ENCODE results near the gene STEAP3.

Gene STEAP3

GRCh38 chr2:119198240-119198840 lies 25.3 kb upstream of the STEAP3 start:
- DNase-seq = no peak

- DNase-seq = no peak
Measured at GRCh38 chr2:119201815-119202214, 21.8 kb upstream of the STEAP3 start.

DNA sequence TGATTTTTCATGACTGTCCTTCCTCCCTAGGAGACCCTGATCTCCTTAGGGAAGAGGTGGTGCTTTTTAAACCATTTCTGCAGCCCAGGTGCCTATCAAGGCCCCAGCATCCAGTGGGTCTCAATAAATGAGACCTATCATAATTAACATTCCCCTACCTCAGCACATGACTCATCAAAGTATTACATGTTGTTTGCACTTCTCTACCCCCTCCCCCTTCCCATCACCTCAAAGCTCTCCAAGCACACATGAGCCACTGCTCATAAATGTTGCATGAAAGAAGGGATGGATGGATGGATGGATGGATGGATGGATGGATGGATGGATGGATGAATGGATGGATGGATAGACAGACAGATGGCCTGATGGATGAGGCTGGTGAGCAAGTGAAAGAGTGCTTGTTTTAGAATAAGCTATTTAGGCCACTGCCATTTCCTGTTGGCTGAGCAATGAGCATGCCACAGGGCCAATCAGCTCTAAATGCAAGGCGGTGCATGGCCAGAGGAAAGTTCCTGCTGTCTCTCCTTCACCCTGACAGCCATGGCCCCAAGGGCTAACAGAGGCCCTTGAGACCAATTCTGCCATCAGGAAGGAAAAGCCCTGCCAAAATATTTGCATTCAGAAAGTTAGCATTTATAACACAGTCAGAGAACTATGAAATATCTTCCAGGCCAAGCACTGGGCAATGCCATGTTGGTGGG lies 20.9 kb upstream of the STEAP3 start:
- no peak for DNase-seq

DNA sequence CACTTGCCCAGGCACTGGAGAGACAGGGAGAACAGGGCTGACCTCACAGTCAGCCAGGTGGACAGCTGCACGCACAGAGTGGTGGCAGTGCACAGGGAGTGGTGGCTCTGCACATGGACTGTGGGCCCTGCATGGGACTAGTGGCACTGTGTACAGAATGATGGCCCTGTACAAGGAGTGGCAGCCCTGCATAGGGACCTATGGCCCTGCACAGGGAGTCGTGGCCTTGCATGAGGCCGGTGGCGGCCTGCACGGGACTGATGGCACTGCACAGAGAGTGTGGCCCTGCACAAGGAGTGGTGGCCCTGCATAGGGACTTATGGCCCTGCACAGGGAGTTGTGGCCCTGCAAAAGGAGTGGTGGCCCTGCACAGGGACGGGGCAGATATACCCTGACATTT lies 19.1 kb upstream of the STEAP3 start:
- DNase-seq = no peak

GRCh38 chr2:119205001-119205706 lies 18.5 kb upstream of the STEAP3 start:
- no peak for DNase-seq

- no peak for DNase-seq
Measured at GRCh38 chr2:119206201-119206600, 17.4 kb upstream of the STEAP3 start.

DNA sequence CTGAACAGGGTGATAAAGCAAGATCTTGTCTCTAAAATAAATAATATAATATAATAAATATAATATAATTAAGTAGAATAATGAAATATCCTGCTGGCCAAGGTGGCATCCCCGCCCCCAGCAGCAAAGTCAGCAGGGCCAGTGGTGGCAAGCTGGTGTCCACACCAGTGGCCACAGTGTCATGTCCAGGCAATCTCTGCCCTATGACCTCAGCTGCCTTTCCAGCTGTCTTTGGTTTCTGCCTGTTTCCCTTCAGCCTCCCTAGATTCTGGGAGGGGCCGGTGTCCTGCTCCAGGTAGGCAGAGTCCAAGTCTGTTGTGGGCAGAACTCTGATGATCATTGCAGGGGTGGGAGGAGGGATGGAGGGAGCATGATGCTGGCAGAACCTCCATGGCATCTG lies 16.2 kb upstream of the STEAP3 start:
- no peak for DNase-seq

DNA sequence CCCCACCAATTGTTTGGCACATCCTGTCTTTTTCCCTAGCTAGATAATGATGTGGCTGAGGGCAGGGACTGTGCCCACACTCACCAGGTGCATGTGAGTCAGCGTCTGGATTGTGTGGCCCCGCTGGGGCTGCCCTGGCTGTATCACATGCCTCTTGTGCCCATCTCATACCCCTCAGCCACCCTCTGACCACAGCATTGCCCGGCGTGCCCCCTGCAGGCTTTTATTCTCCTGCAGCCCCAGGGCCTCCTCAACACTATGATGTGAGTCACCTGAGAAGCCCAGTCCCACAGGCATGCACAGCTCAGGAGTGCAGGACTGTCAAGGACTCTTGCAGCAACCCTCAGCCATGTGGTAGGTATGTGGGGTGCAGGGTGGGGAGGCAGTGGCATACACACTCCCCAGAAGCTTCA lies 14.8 kb upstream of the STEAP3 start:
- no peak for DNase-seq

DNA sequence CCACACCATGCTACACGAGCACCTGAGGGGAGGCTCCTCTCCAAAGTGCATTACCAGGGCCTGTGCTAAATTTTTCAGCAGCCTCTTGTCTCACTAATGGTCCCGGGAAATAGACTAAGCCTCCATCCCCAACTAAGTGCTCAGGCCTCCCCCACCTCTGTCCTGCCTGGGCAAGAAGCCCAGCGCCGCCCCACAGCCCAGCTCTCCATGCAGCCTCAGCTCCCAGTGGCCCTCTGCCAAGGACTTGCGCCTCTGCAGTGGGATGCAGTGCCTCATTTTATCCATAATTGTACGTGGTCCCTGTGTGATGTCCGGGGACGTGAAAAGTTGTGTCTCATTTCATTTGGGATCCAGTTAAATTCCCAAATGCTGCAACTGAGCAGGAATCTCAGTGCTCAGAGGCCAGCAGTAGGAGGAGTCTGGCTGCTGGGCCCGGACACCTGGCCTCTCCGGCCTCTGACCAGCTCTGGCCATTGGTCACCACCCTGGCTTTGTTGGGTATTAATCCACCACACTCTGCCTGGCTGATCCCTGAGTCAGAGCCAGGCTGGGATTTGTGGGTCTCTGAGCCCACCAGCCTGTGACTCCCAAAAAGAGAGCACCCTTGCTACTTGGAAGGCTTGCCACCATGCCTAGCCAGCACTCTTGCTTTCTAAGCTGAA lies 11.4 kb upstream of the STEAP3 start:
- DNase-seq = no peak

DNA sequence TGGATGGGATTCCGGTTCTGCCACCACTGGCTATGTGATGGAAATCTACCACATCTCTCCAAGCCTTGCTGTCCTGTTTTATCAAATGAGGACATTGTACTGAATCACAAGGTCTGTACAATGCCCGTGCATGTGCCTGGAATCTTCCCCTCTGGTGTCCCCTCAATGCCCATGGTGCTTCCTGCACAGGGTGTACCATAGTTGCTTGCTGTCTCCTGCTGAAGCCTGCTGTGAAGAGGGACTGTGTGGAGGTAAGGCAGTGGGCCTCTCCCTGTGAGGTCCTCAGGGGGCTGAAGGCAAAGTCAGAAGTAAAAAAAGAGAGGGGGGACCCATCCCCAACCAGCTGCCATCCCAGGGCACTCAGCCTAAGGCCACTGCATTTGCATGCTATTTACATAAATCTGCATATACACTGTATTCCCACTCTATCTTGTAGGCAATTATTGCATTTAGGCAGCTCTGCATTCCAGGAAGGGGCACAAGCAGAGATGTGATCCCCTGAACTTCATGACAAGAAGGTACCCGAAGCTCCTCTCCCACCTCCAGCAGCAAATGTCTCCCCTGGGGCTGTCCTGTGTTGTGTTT lies 9.1 kb upstream of the STEAP3 start:
- no peak for DNase-seq

- DNase-seq = no peak
Measured at GRCh38 chr2:119216994-119217393, 6.6 kb upstream of the STEAP3 start.

DNA sequence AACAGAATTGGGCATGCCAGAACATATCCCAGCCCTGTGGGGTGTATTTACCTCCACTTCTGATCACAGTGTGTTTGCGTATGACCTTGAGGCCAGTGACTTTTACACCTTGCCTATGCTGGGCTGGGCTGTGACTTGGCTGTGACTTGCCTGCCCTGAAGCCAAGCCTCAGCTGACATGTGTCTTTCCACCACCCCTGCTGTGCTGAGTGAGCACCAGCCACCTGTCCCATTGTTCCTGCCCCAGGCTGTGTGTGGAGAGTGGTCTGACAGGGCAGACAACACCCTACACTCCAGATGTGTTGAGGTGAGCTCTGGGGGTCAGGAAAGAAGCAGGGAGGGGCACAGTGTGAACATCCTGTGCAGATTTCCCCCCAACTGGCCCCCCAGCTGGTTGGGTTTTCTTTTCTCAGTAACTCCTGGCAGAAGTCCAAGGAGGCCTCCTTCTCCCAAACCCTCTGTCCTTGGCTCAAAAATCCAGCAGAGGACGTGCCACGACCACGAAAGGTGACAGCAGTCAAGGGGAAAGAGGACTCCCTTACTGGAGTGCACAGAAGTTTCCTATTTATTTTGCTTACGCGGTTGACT lies 5.1 kb upstream of the STEAP3 start:
- DNase-seq = no peak

DNA sequence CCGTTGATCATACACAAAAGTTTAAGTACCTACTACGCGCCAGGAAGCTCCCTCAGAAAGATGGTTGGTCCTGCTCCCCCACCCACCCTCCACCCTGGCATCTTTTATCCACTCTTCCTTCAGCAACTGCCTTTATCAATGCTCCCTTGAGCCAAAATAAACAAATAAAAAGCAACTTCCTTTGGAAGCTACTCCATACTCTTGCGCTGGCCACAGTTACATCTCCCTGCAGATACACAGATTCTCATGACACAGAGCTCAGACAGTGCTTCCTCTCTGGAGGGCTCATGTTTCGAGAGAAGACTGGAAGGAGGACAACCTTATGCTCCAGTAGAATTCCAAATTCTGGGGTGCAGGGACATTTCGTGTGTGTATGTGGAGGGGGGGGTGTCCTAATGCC lies 3.8 kb upstream of the STEAP3 start:
- DNase-seq = no peak

- no peak for DNase-seq
Measured at GRCh38 chr2:119220720-119221301, 2.8 kb upstream of the STEAP3 start.

DNA sequence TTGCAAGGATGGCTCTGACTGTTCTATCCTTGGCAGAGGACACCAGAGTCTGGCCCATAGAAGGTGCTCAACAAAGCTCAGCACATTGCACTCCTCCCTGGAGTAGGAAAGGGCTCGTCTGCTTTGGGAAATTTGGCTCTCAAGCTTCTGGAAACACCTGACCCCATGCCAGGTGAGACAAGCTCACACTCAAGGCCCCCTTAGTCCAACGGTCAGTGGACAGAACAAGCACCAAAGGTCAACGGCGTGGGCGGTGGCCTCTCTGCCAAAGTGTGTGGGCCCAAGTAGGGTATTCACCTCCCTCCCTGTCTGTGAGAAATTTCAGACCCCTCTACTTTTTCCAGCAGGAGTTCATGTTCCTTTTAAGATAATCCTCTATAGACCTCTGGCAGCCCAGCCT lies 2.0 kb upstream of the STEAP3 start:
- no peak for DNase-seq

DNA sequence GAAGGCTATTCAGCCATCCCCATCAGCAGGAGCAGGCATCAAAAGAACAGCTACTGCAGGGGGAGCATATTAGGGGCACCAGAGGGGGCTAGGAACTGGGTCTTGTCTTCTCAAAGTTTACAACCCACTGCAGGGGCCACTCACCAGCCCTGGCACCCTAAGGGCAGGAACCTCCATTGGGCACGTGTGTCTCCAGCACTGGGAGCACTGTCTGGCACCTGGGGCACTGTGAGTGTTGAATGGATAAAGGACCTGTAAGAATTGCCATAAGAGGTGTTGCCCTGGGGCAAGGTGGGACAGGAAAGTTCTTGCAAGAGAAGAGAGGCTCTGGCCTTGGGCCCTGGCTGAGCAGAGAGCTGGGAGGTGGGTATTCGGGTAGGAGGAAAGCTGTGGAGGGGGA lies 1.4 kb upstream of the STEAP3 start:
- DNase-seq = no peak

- no peak for DNase-seq
Measured at GRCh38 chr2:119222863-119223520, 642 bp upstream of the STEAP3 start.

DNA sequence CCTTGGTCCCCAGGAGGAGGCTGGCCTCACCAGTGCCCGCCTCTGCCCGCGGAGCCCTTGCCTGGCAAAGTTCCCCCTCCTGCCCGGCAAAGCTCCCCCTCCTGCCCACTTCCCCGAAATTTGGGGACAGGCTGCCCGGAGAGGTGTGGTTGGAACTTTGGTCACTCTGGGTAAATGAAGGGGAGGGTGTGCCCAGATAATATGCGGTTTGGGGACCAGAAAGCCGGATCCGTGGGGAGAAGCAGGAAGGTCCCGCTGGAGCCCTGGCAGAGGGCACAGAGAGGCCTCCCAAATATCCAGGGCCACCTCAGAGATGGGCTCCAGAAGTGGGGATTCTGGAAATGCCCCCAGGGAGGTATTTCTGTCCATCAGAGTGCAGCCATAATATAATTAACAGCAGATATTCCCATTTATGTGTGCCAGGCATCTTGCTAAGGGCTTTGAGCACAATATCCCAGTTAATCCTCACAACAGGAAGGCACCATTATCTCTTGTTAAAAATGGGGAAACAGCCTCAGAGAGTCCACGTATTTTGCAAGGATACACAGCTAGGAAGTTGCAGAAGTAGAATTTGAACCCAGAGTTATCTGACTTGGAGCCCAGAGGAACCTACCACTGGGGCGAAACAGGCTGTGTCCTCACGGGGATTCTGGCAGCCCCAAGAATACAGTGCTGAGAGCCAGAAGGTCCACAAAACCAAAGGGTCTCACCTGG lies 914 bp downstream of the STEAP3 start:
- DNase-seq = no peak

DNA sequence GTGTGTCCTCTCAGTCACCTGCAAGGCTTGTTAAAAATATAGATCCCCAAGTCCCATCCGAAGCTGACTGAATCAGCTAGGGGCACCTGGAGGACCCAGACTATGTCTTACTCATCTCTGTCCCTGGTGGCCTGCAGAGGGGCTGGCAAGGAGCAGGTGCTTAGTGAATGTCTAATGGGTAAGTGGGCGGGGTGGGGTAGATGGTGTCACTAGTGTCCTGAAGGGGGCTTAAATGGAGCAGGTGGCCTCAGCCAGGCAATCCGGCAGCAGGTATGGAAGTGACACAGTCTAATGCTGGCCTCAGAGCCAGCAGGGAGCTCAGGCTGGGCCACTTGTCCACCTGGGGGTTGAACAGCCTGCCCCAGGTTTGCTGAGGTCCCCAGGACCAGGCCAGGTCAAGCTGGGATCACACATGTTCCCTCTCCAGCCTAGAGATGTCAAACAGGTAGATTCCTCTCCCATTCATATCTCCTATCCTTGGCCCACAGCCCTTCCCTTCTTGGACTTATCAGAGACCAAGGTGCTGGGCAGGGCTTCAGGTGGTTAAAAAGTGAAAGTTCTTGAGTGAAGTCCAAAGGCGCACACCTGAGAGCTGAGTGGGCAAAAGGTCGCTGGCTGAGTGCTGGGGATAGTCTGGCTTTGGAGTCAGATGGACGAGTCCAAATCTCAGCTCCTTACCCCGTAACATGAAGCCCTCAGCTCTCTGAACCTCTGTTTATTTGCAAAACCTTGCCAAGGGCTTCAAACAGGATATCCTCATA lies 1.7 kb downstream of the STEAP3 start:
- DNase-seq = no peak

DNA sequence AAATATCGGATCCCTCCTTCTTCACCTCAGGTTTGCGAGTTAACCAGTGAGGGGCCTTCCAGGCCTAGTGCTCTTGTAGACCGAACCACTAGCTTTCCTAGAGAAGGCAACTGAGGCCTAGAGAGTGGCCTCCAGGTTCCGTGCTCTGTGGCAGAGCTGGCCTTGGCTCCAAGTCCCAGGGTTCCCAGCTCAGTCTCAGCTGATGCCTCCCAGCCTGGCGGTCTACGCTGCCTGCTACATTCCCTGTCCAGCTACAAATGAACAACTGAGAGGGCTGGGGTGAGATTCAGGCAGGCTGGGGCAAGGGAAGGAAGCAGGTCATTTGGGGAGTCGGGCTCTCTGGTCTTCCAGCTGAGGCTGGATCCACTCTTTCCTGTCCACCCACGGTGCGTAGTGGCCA lies 2.3 kb downstream of the STEAP3 start:
- no peak for DNase-seq

DNA sequence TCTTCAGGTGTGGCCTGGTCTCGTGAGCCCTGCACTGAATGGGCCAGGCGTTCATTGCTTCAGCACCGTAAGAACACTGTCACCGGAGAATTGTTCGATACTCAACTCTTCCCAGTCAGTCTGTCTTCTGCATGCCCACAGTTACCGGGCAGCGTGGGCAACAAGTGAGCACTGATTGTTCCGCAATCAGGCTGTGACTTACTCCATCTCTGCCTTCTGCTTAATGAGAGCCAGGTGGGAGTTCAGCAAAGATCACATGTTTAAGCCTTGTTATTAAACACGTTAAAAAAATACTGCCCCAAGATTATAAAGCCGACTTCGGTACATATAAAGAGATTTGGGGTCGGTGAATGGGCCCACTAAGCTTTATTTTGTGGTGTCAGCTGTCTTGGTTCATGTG lies 3.7 kb downstream of the STEAP3 start:
- DNase-seq = no peak

Measured in central memory CD4-positive, alpha-beta T cell (primary cell).